GM21786 (cell line): Measurements from ENCODE around the gene MEIS2.

Experiments used
- ATAC-seq: cut with Tn5 transposase; IDR thresholded peaks from one replicate; pipeline ENCODE4 v1.9.1; 2021; ENCODE audit not compliant: unreplicated experiment

Gene MEIS2

DNA sequence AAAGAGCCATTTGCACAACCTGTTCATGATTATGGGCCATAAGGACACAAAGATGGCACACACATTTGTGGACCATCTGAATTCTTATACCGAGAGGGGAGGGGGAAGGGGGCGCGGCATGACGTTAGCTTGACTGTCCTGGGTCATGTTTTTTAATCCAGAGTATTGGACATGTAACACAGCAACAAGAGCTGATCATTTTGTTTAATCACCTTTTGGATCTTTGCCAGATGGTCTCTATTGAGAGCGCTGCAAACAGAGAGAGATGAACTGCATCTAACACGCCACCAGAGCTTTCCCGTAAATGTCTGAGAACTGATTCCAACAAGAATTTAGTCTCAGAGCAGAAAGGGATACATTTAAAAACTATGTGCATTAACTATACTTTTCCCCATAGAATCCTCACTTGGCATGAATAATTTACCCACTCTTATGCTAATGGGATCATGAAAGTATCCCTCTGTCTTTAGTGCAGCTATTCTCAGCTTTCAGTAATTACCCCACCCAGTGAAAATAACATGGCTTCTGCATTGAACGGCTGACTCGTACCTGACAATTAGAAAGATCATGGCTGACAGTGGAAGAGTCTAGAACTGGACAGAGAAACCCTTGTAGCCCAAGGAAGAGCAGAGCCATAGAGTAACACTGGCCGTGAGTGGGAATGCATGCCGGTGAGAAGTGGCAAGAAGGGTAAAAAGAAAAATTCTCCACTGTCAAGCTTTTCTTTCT is 22.6 kb downstream of the MEIS2 start:
- no peak for ATAC-seq

DNA sequence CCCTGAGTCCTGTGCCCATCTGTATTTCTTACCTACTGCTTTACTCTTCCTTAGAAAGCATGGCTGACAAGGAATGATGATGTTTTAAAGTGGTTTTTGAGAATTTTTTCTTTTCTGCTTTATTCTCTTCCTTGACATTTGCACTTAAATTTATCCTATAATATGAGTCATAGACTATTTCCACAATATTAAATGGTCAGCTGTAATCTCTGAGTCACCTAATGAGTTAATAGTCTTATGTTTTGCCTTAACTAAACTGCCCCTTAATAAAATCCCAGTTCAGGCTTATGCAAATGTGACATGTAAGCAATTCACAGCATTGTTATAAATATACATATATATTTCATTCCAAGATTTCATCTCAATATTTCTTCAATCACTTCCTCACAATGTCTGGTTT is 23.8 kb downstream of the MEIS2 start:
- ATAC-seq: no peak

DNA sequence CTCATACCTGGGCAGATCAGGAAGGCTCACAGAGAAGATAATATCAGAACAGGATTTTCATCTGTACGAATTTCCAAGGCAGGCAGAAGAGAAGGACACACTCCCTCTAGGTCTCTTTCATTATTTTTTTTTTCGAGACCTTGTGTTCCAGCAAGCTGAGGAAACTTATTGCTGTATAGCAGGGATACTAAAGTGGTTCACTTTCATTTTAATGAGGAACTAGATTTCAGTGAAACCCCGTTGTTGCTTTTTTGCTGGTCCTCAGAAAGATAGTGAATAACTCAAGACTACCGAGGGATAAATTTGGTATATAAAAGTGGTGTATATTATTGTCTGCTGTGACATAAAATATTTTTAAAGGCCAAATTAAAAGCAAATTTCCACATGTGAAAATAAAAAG is 24.6 kb downstream of the MEIS2 start:
- no peak for ATAC-seq

DNA sequence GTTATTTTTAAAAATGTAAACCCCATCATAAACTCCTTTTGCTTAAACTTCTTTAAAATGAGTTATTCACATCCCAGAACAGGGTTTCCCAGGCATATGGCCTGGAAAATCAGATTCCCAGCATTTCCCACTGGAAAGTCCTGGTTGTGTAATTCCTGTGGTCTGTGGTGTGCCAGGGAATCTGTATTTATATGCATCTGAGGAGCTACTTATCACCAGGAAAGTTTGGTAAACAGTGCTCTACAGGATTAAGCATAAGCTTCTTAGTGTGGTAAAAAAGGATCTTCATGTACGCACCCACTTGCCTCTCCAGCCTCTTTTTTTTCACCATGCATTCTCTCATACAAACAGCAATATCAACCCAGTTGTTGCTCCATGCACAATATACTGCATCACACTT is 28.2 kb downstream of the MEIS2 start:
- ATAC-seq: no peak

DNA sequence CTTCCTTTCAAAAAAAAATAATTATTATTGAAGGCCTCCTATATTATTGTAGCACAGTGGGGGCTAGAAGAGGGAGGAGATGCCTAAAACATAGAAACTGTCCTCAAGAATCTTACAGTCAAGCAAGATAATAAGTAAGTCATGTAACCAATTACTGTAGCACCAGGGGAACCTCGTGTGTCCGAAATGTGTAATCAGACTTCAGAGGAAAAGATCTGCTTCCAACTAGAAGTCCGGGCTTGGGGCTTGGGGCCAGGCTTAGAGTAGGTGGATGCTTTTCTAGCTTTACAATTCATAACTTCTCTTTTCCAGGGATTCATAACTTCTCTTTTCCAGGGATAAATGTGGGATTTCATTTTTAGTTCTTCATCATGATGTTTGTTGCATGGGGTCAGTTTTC is 29.2 kb downstream of the MEIS2 start:
- ATAC-seq: no peak

DNA sequence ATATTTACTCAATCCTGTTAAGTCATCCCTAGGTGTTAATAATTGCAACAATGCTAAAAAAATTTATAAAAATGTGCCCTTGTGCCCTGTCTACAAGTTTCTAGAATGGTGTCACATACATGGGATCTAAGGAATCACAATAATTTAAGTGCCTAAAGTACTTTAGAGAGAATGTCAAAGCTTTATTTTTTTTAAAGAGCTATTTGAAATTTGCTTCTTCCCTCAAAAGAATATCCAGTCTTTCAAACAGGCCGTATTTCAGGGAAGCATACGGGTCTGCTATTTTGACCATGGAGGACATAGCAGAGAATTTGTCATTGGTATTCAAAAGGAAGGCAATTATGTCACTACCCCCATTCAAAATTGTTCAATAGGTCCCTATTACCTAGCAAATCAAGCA is 29.7 kb downstream of the MEIS2 start:
- ATAC-seq: no peak

DNA sequence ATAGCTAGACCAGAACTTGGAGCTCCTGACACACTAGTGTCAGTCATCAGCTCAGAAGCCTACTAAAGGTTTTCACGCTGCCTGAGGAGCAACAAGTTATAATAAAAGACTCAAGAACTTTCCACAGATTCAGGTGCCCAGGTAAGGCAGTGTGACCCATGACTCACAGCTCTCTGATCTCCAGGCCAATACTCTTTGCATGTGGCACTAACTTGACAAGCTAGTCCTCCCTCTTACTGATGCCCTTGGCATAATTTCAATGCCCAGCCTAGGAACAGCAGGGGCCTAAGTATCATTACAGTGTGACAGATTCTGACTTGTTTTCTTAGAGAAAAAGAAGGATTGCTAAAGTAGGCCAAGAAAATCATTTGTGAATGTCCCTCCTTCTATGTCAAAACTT is 38.4 kb downstream of the MEIS2 start:
- no peak for ATAC-seq

DNA sequence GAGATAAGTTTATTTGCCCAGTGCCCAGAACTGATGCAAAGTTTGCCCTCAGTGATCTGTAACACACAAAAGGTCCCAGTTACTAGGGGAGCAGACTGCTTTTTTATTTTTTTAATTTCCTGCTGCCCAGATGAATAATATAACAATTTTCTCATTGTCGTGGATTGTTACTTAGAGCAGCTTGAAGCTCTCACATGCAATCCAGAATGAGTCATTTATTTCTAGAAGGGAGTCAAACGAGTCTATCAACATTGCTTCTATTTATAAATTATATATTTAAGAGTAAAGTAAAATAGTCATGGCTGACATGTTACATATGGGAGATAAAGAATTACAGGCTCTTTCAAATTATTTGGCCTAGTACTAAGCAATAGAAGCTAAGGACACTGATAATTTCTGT is 41.3 kb downstream of the MEIS2 start:
- no peak for ATAC-seq

DNA sequence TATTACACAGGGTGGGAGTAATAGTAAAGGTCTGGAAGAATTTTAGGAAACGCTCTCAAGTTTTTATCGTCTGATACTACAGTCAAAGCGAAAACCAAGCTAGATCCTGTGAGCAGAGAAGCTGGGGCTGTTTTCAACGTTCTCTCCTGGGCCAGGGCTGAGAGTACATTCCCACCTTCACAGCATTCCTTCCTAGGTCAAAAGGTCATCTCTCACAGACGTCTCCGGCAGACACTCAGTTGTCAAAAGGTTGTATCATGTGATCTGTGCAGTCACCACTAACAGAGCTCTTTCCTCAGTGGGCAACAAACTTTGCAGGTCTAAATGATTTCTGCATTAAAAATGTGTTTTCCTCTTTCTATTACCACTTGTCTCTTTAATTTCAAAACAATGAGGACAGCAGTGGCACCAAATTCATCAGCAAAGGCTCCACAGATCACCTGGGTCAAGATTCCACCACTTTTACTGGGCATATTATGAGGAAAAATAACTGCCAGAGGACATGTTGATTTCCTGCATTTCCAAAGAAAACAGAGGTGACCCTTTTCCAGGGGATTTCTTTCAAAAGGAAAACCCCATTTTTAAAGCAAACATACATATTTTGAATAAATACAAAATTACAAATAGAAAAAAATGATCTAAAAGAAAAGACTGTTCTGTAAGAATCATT is 41.9 kb downstream of the MEIS2 start:
- ATAC-seq: no peak

DNA sequence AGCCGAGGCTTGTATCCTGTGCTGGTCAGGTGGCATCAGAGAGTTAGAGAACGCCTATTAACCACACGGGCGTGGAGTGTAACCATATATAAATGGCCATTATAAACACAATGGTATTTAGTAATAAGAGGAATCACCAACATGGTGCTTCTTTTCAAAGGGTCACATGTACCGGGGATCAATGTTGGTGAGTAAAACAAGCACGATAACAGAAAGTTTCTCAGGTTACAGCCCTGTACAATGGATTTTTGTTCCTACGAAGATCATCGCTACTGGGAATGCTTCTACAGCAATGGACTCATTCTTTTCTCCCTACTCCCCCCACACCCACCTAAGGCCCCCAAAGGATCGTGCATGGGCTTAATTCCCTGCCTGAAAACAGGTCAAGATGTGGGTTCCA is 42.5 kb downstream of the MEIS2 start:
- ATAC-seq: no peak

DNA sequence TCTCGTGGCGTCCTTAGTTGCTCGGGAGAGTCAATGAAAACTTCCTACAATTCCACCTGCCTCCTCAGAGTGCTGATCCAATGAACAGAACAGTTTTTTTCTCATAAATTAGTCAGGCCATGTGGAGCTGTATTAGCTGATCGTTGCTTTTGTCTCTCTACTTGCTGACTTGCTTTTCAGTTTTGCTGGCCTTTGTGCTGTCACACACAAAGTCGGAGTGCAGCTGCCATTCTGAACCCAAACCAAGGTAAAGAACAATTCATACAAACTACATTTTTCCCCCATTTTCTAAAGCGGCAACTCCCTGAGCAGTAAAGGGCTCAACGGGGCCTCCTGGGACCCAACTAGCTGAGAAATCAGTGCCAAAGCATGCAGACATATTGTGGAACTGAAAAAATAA is 43.1 kb downstream of the MEIS2 start:
- no peak for ATAC-seq

DNA sequence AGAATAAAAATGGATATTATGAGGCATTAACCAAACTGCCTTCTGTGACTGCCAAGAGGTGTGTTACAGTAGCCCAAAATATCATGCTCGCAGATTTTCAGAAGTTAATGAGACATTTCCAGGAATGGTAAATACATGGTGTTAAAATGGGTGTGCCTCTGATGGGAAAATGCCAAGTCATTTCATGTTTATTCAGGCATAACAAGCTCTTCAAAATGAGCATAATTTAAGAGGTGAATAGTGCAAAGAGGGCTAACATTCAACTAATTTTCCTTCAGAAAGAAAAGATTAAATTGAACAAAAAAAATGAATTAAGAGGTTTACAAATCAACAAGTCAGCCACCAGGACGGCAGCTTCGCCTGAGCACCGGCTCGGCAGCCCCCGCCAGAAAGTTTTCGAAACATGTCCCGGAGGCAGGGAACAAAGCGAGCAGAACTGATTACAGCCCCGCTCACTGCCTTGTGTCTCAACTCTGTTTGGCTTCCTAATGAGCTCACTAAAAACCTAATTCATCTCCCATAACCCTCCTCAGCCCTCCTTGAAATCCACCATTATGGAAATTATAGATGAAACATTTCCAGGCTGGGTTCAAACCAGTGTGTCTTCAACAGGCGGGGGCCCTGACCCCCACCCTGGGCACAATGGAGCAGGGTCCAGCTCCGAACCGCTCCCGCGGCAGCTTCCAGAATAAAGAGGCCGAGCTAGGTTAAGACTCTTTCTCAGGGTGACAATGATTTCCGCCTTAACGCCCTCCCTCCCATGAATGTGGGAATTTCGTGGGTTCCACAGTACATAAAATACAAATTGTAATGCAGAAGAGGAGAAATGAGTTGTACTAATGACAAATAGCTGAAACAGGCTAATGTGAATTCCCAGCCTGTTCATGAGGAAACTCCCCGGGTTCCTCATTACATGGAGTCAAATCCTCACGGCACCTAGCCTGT is 43.9 kb downstream of the MEIS2 start:
- ATAC-seq: no peak

DNA sequence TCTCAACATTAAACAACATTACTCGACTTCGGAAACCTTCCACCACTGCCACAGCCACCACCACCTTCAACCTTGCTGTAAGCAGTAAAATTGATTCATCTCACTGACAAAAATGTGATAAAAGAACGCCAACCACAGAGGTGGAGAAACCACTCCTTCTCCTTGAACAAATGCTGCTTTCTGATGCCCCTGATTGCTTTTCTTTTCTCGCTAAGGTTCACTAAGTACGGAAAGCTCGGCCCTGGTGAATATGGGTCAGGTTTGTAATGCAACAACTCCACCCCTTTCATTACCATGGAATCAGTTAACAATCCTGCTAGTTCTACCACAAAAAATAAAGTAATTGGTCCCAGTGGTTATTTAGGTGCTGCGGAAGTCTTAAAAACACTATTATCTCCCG is 44.9 kb downstream of the MEIS2 start:
- ATAC-seq: no peak

DNA sequence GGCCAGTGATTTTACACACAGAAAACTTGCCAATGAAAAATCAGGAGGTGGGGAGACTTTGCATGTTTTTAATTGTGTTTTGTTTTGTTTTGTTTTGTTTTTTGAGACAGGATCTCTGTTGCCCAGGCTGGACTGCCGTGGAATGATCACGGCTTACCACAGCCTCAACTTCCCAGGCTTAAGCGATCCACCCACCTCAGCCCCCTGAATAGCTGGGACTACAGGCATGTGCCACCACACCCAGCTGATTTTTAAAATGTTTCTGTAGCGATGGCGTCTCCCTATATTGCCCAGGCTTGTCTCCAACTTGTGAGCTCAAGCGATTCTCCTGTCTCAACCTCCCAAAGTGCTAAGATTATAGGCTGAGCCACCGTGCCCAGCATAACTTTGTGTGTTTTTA is 46.0 kb downstream of the MEIS2 start:
- no peak for ATAC-seq

DNA sequence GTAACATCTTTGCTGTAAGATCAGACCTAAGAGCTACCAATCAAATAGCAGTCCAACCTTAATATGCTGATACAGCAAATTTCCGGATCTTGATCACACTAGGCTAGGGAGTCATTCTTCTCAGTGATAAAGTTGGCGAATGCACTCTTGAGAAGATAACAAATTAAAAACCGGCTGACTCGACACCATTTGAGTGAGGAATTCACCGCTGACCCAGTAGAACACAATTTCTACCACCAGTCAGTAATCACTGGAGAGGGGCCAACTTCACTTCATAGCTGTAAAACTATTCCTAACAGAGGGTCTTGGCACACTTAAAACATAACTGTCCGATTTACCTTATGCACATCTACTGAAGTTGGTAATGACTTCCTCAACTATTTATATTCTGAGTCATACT is 47.2 kb downstream of the MEIS2 start:
- ATAC-seq: no peak

DNA sequence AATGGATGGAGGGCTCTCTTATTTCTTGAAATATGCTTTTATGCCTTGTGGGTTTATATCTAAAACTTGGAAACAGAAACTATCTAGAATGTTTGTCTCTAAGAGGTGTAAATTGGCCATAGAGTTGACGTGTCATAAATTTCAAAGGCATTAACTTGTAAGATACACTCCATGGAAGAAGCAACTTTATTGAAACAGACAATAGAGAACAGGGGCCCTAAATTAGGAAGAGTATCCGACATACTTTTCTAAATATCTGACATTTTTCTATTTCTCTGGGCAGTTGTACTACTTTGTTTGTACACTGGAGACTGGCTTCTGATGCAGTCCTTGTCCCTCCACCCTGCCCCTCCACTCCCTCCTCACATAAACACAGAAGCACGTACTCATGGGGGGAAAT is 50.0 kb downstream of the MEIS2 start:
- no peak for ATAC-seq

DNA sequence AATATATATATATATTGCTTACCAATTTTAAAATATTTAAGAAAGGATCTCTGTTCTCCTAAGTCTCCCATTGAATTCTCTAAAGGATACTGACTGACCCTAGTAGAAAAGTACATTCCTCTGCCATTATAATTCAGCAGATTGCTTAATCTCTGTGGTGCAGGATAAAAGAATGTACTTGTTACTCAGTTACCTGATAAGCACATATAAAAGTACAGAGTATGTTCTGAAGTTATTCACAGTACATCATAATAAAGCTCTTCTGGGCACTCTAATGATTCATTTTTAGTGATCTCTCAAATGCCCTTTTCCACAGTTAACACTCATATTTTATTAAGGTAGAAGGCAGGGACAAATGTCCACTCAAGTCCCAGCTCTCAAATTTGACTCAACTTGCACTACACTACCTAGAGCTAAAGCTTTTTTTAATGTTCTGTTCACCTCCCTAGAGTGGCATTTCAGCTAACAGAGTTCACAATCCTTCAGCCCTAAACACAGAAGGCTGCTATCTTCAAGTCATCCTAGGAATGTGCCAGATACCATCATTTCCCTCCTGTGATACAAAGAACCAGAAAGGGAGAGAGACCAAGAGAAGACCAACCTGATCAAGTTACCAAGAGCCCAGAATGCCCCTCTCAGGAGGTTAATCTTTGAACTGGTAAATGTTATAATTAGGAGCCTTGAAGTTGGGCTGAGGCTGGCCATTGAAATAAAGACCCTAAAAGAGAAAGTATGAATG is 53.3 kb downstream of the MEIS2 start:
- no peak for ATAC-seq

DNA sequence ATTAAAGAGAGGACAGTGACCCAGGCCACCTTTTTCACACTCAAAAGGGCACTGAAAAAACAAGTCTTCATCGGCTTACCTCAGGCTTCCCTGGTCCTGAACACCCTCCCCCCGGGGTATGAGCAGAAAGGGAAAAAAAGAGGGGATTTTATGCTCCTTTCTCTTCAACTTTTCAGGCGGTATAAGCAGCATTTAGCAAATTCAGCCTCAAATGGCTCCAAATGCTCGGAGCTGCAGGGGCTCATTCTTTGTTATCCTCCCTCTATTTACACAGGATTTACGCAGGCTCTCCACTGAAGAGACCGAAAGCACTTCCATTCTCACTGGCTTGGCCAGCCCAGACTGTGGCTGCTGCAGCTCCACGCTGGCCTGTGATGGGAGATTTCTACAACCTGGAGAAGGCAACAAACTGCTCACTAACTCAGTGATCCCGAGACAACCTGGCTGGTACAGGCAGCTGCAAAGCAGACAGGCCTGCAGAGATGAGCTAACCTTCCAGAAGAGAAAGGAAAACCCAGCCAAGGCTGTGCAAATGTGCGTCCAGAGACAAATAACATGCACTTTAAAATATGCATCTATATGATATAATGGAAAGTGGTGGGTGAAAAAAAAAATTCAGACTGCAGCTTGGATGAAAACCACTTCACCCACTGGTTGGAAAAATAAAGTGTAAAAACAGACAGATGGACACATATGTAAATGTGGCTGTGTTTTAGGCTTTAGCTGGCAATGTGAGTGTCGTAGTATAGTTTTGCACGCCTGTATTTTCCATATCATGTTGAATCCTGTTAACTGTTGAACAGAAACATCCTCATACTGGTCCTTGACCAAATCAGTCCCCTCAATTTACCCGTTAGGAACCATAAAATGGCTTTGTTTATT is 54.2 kb downstream of the MEIS2 start:
- no peak for ATAC-seq

DNA sequence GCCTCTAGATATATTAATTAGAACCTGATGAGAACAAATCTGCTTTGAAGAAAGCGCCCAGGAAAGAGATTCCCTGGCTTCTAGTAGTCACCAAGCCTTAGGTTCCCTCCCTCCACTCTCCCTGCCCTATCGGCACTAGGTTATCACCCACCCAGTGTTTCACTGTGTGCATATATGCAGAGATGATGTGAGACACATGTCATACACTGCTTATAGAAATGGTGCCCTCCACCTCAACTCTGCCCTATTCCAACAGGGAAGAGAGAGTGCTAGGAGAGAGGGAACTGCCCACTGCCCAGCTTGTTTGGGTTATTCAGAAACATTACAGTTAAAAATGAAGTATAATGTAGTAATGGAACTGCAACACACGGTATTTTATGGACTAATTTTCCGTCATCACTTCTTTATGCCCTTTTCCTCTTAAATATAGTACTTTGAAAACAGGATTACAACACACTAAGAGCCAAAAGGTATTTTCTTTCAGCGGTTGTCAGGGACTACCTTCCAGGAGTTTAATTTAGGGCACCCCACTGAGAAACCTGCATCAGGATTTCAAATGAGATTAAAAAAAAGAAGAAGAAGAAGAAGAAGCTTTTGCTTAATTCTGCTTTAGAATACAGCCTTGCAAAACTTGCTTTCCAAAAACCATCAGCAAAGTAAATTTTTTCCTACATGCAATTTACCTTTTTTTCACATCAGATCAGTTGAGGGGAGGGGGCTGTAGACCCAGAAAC is 55.3 kb downstream of the MEIS2 start:
- no peak for ATAC-seq

DNA sequence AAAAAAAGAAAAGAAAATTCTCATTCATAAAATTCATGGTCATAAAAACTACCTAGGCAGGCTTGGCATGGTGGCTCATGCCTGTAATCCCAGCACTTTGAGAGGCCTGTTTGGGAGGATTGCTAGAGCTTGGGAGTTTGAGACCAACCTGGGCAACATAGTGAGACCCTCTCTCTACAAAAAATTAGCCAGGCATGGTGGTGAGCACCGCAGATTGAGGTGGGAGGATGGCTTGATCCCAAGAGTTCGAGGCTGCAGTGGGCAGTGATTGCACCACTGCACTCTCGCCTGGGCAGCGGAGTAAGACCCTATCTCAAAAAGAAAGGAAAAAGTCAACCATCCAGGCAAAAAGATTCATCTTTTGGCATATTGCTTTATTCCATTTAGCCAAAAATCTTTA is 58.5 kb downstream of the MEIS2 start:
- ATAC-seq: no peak
